HG02588 (cell line): Measurements from ENCODE around the gene ATP2B3.

Source experiments
- ATAC-seq: cut with Tn5 transposase; IDR thresholded peaks from one replicate; pipeline ENCODE4 v1.9.1; 2021; ENCODE audit warnings: mild to moderate bottlenecking, moderate library complexity; ENCODE audit not compliant: unreplicated experiment

ATP2B3 gene

DNA sequence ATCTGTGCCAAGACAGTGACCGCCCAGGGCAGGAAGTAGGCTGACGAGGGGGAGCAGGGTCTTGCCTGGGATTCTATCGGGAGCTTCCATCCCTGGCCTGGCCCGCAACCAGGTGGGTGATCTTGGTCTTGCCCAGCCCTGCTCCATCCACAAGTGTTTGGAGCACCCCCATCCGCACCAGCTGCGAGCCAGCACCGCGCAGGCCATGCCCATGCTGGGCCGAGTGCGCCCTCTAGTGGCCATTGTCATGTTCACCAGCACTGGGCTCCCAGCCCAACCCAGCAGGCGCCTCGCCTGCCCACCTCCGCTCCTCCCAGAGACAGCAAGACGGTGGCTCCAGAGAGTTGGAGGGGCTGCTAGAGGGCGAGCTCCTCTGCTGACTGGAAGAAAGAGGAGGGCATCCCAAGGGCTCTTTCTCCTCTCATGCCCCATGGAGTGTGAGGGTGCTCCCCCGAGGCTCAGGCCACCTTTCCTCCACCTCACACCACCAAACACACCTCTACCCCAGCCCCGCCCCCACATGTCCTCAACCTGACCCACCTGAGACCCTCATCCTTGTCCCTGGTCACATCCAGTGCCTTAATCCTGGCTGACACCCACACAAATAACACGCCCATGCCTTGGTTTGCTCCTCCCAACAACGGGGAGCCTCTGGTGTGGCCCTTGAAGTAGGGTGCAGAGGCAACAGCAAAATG, 9.8 kb upstream of the ATP2B3 start:
- ATAC-seq = peak; percentile 92

DNA sequence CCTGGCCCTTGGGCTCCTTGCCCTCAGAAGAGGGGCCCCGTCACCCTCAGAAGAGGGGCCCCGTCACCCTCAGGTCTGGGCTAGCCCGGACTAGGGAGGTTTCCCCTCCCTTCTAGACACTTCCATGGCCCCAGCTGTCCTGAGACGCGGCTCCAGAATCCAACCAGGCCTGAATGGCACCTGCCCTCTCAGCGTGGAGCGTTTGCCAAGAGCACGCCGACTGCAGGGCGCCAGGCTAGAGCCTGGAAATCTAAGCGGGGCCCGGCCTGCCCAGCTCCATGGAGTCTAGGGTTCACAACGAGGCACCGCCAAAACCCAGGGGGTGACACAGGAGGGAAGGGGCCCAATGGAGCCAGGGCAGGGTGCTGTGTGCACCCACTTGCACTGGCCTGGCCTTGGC, 7.8 kb upstream of the ATP2B3 start:
- no peak for ATAC-seq

- no peak for ATAC-seq
Measured at GRCh38 chrX:153510383-153510782, 7.1 kb upstream of the ATP2B3 start.

- no peak for ATAC-seq
Measured at GRCh38 chrX:153511784-153512500, 5.5 kb upstream of the ATP2B3 start.

- no peak for ATAC-seq
Measured at GRCh38 chrX:153512501-153512893, 4.9 kb upstream of the ATP2B3 start.

DNA sequence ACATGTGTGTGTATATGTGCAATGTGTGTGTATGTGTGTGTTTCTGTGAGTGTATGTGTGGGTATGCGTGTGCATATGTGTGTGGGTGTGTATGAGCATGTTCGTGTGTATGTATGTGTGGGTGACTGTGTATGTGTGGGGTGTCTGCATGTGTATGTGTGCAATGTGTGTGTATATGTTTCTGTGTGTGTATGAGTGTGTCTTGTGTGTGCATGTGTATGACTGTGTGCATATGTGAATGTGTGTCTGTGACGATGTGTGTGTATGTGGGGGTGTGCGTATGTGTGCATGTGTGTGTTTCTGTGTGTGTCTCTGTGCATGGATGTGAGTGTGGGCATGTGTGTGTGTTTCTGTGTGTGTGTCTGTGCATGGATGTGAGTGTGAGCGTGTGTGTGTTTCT, 4.2 kb upstream of the ATP2B3 start:
- ATAC-seq = no peak

- no peak for ATAC-seq
Measured at GRCh38 chrX:153514259-153514658, 3.2 kb upstream of the ATP2B3 start.

GRCh38 chrX:153515435-153515834, 2.0 kb upstream of the ATP2B3 start:
- ATAC-seq = no peak

DNA sequence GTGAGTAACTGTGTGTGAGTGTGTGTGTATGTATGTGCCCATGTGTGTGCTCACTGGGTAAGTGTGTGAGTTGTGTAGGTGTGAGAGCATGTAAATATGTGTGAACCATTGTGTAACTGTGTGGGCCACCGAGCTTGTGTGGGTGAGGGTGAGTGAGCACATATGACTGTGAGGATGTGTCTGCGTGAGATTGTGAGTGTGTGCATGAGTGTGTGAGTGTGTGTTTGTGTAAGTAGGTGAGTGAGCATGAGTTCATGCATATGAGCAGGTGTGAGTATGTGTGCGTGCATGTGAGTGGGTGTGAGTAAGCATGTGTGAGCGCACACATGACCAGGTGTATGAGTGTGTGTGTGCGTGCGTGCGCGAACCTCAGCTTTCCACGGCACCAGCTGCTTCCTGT, 1.4 kb upstream of the ATP2B3 start:
- no peak for ATAC-seq

- no peak for ATAC-seq
Measured at GRCh38 chrX:153517946-153518834, 748 bp downstream of the ATP2B3 start.

DNA sequence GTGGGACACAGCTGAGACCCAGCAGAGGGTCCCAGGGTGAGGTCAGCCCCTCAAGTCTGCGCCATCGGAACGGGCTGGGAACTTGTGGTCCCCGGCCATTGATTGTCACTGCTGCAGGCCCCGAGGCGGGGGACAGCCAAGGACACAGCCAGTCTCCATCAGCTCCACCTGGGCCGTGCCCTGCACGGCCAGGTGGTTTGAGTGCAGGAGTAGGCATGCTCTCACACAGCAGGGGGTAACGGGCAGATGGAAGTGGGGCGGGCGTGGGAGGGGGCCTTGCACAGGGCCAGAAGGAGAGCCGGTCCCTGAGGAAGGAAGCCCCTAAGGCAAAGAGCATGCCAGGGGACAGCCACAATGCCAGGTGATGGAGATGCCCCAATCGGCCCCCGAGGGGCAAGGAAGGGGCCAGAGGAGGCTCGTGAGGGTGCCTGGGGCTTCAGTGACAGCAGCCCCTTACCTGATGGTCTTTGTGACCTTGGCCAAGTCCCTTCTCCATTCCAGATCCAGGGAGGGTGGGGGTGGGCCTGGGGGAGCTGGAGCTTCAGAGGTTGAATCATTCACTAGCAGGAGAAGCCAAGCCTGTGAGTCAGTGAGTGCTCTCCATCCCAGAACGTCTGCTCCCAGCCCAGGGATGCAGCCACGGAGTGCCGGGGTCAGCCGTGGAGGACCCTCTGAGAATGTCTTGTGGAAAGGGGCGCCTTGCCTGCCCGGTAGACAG, 2.3 kb downstream of the ATP2B3 start:
- ATAC-seq = no peak

GRCh38 chrX:153520287-153520917, 3.0 kb downstream of the ATP2B3 start:
- ATAC-seq = no peak

DNA sequence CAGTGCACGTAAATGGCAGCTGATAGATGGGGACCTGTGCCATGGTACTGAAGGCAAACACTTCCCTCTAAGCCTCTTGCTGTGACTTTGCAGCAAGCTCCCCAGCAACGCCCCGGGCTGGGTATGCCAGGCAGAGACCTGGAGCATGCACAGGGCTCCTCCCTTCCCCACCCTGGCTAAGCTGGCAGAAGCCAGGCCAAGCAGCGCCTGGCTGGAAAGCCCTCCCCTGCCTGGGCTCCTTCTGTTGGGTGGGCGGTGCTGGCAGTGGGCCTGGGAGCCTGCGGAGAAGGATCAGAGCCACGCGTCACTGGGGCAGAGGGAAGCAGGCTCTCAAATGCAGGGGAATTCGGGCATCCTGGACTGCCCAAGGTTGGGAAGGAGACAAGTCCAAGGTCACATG, 3.6 kb downstream of the ATP2B3 start:
- no peak for ATAC-seq

GRCh38 chrX:153522259-153522658, 4.8 kb downstream of the ATP2B3 start:
- ATAC-seq = no peak

GRCh38 chrX:153523269-153523668, 5.8 kb downstream of the ATP2B3 start:
- no peak for ATAC-seq

- ATAC-seq = no peak
Measured at GRCh38 chrX:153524234-153524633, 6.8 kb downstream of the ATP2B3 start.

DNA sequence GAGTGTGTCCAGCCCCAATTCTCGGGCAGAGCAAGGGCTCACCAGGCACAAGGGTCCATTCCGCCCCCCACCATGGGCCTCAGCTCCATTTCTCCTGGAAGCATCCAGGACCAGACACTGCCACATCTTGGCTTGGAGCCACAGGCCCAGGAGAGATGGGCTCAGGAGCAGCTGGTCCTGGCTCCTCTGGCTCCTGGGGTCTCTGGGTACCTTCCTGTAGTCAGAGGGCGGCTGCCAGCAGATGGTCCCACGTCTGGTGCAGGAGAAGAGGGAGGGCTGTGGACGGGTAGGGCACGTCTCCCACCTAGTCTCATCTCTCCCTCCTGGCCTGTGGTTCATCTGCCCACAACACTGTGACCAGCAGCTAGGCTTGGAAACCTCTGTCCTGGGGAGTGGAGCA, 8.0 kb downstream of the ATP2B3 start:
- no peak for ATAC-seq

GRCh38 chrX:153526042-153526441, 8.6 kb downstream of the ATP2B3 start:
- no peak for ATAC-seq

DNA sequence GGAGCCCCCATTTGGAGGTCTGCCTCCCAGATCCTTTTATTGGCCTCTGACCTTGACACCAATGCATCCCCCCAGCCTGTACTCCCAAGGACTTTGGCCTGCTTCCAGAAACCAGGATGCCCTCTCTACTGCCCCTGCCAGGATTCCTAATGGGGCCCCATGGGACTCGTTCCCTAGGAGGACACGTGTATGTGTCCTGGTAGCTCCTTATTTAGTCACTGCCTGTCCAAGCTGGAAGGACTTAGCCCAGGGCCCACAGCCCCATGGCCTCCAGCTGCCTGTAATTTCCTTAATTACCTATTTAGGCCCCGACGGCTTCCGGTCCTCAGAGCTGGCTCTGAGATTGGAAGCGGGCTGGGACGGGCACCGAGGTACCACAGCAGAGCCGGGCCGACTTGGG, 9.4 kb downstream of the ATP2B3 start:
- ATAC-seq = no peak

- no peak for ATAC-seq
Measured at GRCh38 chrX:153527208-153527607, 9.8 kb downstream of the ATP2B3 start.
